HG03159 (cell line): ENCODE results near the gene RABEP1.

ENCODE experiments used
- ATAC-seq: cut with Tn5 transposase; IDR thresholded peaks from one replicate; pipeline ENCODE4 v1.9.1; 2021; ENCODE audit warnings: mild to moderate bottlenecking, moderate library complexity; ENCODE audit not compliant: unreplicated experiment

RABEP1 gene

GRCh38 chr17:5269241-5269960 is 12.7 kb upstream of the RABEP1 start:
- ATAC-seq = no peak

- no peak for ATAC-seq
These were observed 9.8 kb upstream of the RABEP1 start for GRCh38 chr17:5272322-5272721.

DNA sequence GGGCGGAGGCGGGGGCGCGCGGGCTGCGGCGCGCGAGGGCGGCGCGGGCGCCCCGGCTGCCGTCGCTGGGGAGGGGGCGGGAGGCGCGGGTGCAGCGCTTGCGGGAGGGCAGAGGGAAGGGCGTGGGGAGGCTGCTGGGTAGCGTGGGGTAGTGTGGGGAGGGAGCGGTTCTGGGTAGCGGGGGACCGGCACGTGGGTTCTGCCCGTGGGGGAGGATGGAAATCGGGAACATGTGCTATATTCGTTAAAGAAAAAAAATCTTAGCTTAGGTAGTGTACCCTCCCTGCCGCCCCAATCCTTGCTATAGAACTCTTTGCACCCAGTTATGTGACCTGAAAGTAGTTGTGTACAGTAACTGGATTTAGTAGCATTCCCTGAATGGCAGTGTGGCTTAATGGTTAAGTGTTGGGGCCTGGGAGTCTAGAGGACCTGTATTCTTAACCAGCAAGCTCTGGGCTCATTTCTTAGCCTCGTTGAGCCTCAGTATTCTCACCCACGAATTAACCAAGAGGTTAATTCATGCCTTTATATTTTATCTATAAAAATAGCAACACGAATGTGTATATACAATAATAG is 646 bp downstream of the RABEP1 start:
- peak; percentile 14 for ATAC-seq

GRCh38 chr17:5283571-5284315 is 1.7 kb downstream of the RABEP1 start:
- no peak for ATAC-seq

GRCh38 chr17:5284681-5285080 is 2.6 kb downstream of the RABEP1 start:
- ATAC-seq = no peak

DNA sequence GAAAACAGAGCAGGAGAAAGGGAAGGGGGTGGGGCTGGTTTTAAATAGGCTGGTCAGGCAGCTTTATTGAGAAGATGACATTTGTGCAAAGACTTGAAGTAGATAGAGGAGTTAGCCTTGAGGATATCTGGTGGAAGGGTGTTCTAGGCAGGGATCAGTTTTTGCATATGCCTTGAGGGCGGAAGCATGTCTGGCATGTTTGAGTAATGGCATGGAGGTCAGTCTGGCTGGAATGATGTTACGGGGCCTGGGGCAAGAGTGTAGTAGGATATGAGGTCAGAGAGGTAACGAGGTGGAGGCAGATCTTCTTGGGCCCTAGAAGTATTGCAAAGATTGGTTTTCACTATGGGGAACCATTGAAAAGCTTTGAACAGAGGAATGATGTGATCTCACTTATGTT is 4.8 kb downstream of the RABEP1 start:
- no peak for ATAC-seq

GRCh38 chr17:5291683-5292350 is 9.7 kb downstream of the RABEP1 start:
- no peak for ATAC-seq

GRCh38 chr17:5297245-5297644 is 15.2 kb downstream of the RABEP1 start:
- no peak for ATAC-seq

- no peak for ATAC-seq
These were observed 17.3 kb downstream of the RABEP1 start for GRCh38 chr17:5299383-5299782.

DNA sequence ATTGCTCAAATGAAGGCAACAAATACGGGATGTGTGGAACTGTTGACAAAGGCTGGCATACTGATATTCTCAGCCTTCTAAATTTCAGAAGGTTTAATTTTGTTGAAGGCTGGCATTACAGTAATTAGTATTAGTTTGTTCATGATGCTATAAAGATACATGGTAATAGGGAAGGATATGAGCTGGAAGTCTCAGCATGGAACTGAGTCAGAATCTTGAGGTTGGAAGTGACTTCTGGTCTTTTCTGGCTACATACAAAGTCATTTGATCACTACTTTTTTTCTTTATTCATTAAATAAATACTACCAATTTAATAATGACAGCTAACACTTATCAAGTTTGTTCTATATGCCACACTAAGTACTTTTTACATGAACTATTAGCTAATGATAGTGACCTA is 22.6 kb downstream of the RABEP1 start:
- ATAC-seq = no peak

GRCh38 chr17:5309851-5310250 is 27.8 kb downstream of the RABEP1 start:
- no peak for ATAC-seq

DNA sequence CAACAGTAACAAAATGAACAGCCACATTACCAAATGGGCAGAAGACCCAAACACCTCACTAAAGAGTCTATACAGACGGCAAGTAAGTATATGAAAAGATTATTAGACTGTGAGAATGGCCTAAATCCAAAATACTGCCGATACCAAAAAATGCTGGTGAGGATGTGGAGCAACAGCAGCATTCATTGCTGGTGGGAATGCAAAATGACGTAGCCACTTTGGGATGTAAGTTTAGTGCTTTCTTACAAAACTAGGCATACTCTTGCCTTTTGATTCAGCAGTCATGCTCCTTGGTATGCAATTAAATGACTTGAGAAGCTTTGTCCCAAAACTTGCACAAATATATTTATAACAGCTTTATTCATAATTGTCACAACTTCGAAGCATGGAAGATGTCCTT is 43.8 kb downstream of the RABEP1 start:
- ATAC-seq = no peak

DNA sequence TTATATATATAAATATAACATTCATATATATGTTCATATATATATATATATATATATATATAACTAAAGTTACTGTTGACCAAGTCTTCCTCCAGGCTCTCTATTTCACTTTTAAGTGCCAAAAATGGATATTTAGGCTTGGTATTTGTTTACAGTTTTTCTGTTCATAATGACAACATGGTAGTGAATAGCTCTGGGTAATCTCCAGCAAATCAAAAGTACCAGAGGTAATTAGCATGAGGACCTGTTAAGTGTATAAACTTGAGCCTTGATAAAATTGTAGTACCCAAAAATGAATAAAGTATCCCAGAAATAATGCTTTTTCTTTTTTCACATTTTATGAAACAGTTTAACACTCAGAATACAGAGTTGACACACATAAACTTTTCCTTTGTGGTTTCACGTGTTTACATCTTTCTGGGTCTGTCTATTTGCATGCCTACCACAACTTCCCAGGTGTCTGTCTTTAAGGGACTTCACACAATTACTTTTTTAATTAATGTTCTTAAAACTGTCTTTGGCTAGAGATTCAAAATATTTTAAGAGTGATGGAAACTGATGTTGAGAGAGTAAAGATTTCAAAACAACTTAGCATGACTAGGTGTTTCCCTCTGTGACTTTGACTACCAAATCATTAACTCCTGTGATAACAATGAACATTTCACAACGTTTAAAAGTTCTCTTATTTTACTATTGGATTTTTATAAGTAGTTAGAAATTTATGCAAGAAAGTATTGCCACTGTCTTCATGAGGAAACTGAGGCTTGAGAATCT is 47.9 kb downstream of the RABEP1 start:
- ATAC-seq = no peak

DNA sequence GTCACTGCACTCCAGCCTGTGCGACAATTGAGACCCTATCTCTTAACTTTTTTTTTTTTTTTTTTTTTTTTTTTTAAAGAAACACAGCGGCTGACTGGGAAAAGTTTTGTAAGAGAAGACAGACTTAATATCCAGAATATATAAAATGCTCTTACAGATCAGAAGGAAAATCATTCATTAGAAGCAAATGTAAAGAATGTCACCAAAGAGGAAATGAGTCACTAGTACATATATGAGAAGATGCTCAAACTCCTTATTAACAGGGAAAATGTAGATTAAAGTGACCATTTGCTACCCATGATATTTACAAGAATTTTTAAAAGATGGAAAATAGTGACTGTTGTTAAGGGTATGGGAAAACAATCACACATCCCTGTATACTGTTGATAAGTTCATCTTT is 48.9 kb downstream of the RABEP1 start:
- ATAC-seq = no peak

- no peak for ATAC-seq
These were observed 49.4 kb downstream of the RABEP1 start for GRCh38 chr17:5331506-5331905.

- ATAC-seq = no peak
These were observed 62.8 kb downstream of the RABEP1 start for GRCh38 chr17:5344914-5345313.

DNA sequence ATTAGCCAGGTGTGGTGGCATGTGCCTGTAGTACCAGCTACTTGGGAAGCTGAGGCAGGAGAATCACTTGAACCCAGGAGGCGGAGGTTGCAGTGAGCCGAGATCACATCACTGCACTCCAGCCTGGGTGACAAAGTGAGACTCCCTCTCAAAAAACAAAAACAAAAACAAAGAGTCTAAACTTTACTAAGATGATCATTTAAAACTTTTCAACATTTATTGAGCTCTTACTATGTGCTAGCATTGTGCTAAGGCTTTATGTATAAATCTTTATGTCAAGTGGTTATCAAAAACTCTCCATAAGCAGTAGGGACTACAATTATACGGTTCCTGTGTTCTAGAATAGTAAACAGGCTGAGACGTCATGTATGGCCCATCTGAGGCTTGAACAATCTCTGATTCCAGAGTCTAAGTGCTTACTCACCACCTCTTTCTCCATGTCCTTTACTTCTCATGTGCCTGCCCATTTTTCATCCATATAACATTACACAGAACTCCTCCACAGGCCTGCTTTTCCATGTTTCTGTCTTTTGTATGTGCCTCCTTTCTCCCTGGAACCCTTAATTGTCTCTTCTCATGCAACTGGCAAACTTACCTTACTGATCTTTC is 70.7 kb downstream of the RABEP1 start:
- no peak for ATAC-seq

GRCh38 chr17:5354310-5354709 is 72.2 kb downstream of the RABEP1 start:
- ATAC-seq = no peak

- ATAC-seq = no peak
These were observed 72.9 kb downstream of the RABEP1 start for GRCh38 chr17:5354886-5355415.

DNA sequence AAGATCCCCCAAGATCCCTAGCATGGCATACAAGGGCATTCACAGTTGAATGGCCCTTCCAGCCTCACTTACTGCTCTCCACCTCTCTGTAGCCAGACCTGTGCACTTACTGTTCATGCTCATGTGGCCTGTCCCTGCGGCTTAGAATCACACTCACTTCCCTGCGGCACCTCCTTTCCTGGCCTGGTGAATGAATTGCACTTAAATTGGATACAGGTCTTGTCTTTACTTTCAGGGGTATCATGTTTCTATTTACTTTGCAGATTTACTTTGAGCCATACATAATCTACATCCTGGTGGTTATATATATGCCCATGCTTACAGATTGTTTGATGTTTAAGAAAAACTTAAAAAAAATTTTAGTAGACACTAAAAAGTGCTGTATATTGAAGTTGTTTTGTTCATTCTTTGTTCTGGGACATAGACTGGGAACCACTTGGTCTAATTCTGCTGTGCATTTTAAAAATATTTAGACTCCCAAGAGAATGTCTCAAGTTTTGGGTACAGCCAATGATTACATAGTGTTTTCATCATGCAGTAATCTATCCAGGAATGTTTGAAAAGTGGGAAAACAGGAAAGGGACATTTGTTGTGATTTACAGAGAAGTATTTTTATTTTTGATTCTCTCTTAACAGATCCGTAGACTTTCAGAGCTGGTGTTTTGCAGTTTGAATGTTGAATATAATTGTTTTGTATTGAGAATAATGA is 73.5 kb downstream of the RABEP1 start:
- ATAC-seq = no peak
